Heart right ventricle (tissue), 16 donors: ENCODE measurements around the gene ZNF366. TPM values are rescaled to one million over a fixed set of nuclear protein-coding genes. Genes with fewer than 3 reads are reported as not detected.

Experiments used
- ATAC-seq, 8 donors: fragments of 200-7000 bp; cut with Tn5 transposase; one replicate each; pipeline ENCODE4 v1.9.1; 2020; ENCODE audit warnings: mild to moderate bottlenecking in 8 of 8, moderate library complexity in 8 of 8, moderate number of reproducible peaks in 1 of 8
- DNase-seq, 2 donors: peaks; one replicate each; pipeline ENCODE4 v3.0.0-alpha.2; 2020
- H3K27ac ChIP-seq, 10 donors: fragments of 200-600 bp; sonication (generic) in 2 of 10; one replicate each; pipeline versions ENCODE4 v1.5.0 to v1.8.0; 2020 to 2022; ENCODE audit warnings: mild to moderate bottlenecking in 3 of 10
- H3K27me3 ChIP-seq, 7 donors: fragments of 200-600 bp; one replicate each; pipeline ENCODE4 v1.8.0; 2021 to 2022; ENCODE audit warnings: mild to moderate bottlenecking in 2 of 7
- H3K36me3 ChIP-seq, 9 donors: fragments of 200-600 bp; sonication (generic) in 1 of 9; one replicate each; pipeline versions ENCODE4 v1.5.0 to v1.8.0; 2020 to 2022; ENCODE audit warnings: mild to moderate bottlenecking in 2 of 9
- H3K4me1 ChIP-seq, 9 donors: fragments of 200-600 bp; sonication (generic) in 1 of 9; one replicate each; pipeline versions ENCODE4 v1.5.0 to v1.8.0; 2020 to 2022; ENCODE audit warnings: mild to moderate bottlenecking in 4 of 9
- H3K4me3 ChIP-seq, 10 donors: fragments of 200-600 bp; sonication (generic) in 2 of 10; one replicate each; pipeline versions ENCODE4 v1.5.0 to v1.8.0; 2020 to 2022; ENCODE audit warnings: mild to moderate bottlenecking in 7 of 10, moderate library complexity in 2 of 10
- H3K9me3 ChIP-seq, 11 donors: fragments of 200-600 bp in 10 of 11; sonication (generic) in 2 of 11; one replicate each; pipeline versions ENCODE4 v1.5.0 to v1.8.0; 2013 to 2022; ENCODE audit warnings: mild to moderate bottlenecking in 2 of 11, control low read depth in 1 of 11, moderate library complexity in 1 of 11
- CTCF ChIP-seq, 9 donors: fragments of 200-600 bp; sonication (generic) in 2 of 9; IDR thresholded peaks; one replicate each; pipeline versions ENCODE4 v1.5.0 to v1.8.0; 2021 to 2022; ENCODE audit warnings: antibody characterized with exemption in 9 of 9, mild to moderate bottlenecking in 5 of 9, moderate library complexity in 1 of 9
- WGBS, 2 donors: extraction: QIAGEN DNeasy Blood & Tissue Kit; methylation state at CpG; one replicate each; pipeline ENCODE4 v1.1.7; 2013; ENCODE audit warnings: inconsistent platforms in 1 of 2; 5-methylcytosine and 5-hydroxymethylcytosine counted together
- intact Hi-C, 10 donors: fragments of 100-400 bp; cut with DNase I; formaldehyde crosslinking; loops; one replicate each; pipeline versions ENCODE4 v1.11.1 to v1.14.2; 2022
- polyA plus RNA-seq, 2 donors: library from polyadenylated mRNA; stranded (reverse); fragments of 200-250 nt; gene quantifications; one replicate each; pipeline ENCODE4 v1.2.3, GENCODE V29; 2013
- total RNA-seq, 10 donors: library from RNA; stranded (reverse); fragmentation: NEBNext Ultra II Directional in 3 of 10; extraction: Animal tissue kit (Norgen Biotek cat#: 25700) in 3 of 10; gene quantifications; one replicate each; pipeline versions ENCODE4 v1.2.1 to v1.2.4, GENCODE V29; 2021 to 2023
- donor health status: Arrhythmogenic right ventricular cardiomyopathy.
- donor health status: ischemic (EF 13 %, LVEDD 7.1; RV severe dilation, severe dysfunction).
- donor health status: healthy with polysubstance abuse.
- donor health status: DM: no; HTN: yes; CAD: no.
- donor health status: DM: no; HTN: no; CAD: no.
- donor health status: ischemic (EF 25% LVEDD 6.9; RV normal size, moderate dysfunction).
- donor health status: ischemic (EF 25% LVEDD 5.7; RV mildly dilated, moderate dysfunction).
- donor health status: healthy.
- donor health status: DM: yes; HTN: yes; CAD: no.
- donor health status: Ischemic cardiomyopathy.
- donor health status: ischemic (EF 35%, LVEDD 5.7; RV mildly dilated, moderate dysfunction).
- donor health status: nonischemic (EF 11% LVEDD 7.7; RV severe dilation, severe dysfunction).
- donor health status: DM: yes; HTN: yes; CAD: no.
- donor health status: PGD.
- donor health status: ischemic (EF 29% LVEDD 5.4; RV normal size, mild dysfunction).
- donor health status: nonischemic (EF 23%, LVEDD 6.1; RV moderate dilation, normal function).

The ZNF366 gene
- total and polyA plus RNA-seq, 12 donors = 1.7 to 10.5 (median 5.2) TPM

GRCh38 chr5:72434056-72434780 is 73.0 kb downstream of the ZNF366 start:
- WGBS, 2 donors = 41 to 58% methylated on average over 5 of the region's 5 CpGs
- Histone ChIP-seq H3K27me3 (no peaks in the 10 kb centered on the region), H3K4me3 (peak overlapping the region in 1 of 10 donors; percentile 4), H3K36me3 (no peaks in the 10 kb centered on the region), H3K4me1 (peaks cover 0 to 39% (median 31%) of the 10 kb centered on the region in 9 donors), H3K9me3 (no peaks in the 10 kb centered on the region), H3K27ac (peak overlapping the region; percentile 24 to 83 (median 62))
- no peak for TF ChIP-seq CTCF (IDR thresholded peaks at IDR 0.05)
- no peak for DNase-seq
- intact Hi-C loops = loop anchor here in 1 of 10 donors (1.0 to 5.0 kb wide), 3 partner anchors 18 to 67 kb away; no protein-coding TSS in a partner anchor
- peak; percentile 68 to 86 (median 80) for ATAC-seq

GRCh38 chr5:72433522-72433921 is 73.7 kb downstream of the ZNF366 start:
- no peaks in the 10 kb centered on the region for H3K9me3 ChIP-seq
- no peak for TF ChIP-seq CTCF (IDR thresholded peaks at IDR 0.05)
- no peaks in the 10 kb centered on the region for H3K27me3 ChIP-seq
- no peak for ATAC-seq
- 61 to 71% methylated on average over 1 of the region's 1 CpG for WGBS, 2 donors
- no peak overlapping the region for H3K4me3 ChIP-seq
- H3K27ac ChIP-seq = peak overlapping the region in 7 of 10 donors; percentile 24 to 83 (median 67)
- DNase-seq = no peak
- no peaks in the 10 kb centered on the region for H3K36me3 ChIP-seq
- peaks cover 0 to 45% (median 31%) of the 10 kb centered on the region in 9 donors for H3K4me1 ChIP-seq
- intact Hi-C loops = loop anchor here in 1 of 10 donors (5.0 kb wide), 2 partner anchors 46 to 66 kb away; no protein-coding TSS in a partner anchor

- 74 to 78% methylated on average over 1 of the region's 1 CpG for WGBS, 2 donors
- Histone ChIP-seq H3K4me1 (peaks cover 2 to 47% (median 28%) of the 10 kb centered on the region in 9 donors), H3K27me3 (no peaks in the 10 kb centered on the region), H3K36me3 (no peaks in the 10 kb centered on the region), H3K4me3 (no peak overlapping the region), H3K27ac (peak overlapping the region in 7 of 10 donors; percentile 12 to 72 (median 61)), H3K9me3 (no peaks in the 10 kb centered on the region)
- no peak for TF ChIP-seq CTCF (IDR thresholded peaks at IDR 0.05)
- DNase-seq = no peak
- intact Hi-C loops = no loop called here
- no peak for ATAC-seq
Observed at GRCh38 chr5:72428669-72429068, 78.5 kb downstream of the ZNF366 start.

- ATAC-seq (peak; percentile 85 to 97 (median 92)), DNase-seq (peak in 1 of 2 donors; percentile 57)
- 15 to 18% methylated on average over 6 of the region's 6 CpGs for WGBS, 2 donors
- Histone ChIP-seq H3K4me3 (no peak overlapping the region), H3K27me3 (no peaks in the 10 kb centered on the region), H3K36me3 (no peaks in the 10 kb centered on the region), H3K4me1 (peaks cover 2 to 38% (median 20%) of the 10 kb centered on the region in 9 donors), H3K9me3 (no peaks in the 10 kb centered on the region), H3K27ac (peak overlapping the region in 8 of 10 donors; percentile 12 to 72 (median 57))
- intact Hi-C loops = no loop called here
- no peak for TF ChIP-seq CTCF (IDR thresholded peaks at IDR 0.05)
Observed at GRCh38 chr5:72427488-72428437, 79.4 kb downstream of the ZNF366 start.
